ENCODE results near the gene INPP5D.
"Not testable (repeated sequence)": the region's sequence is repeated elsewhere in the genome, so short reads cannot be mapped to it uniquely, and the experiment has no call there.

INPP5D gene

GRCh38 chr2:233019610-233020009 lies 40.5 kb upstream of the INPP5D start:
- not testable (repeated sequence) for H3K9me3 ChIP-seq (ENCODE audit: control insufficient read depth, low read length); H3K4me1 ChIP-seq (ENCODE audit: control insufficient read depth, insufficient read depth, low read length); H3K27ac ChIP-seq (ENCODE audit: insufficient read depth, low read depth, low read length, poor library complexity, severe bottlenecking); H3K36me3 ChIP-seq (ENCODE audit: control insufficient read depth, insufficient read depth, low read length); H3K4me3 ChIP-seq (ENCODE audit: insufficient read depth, low read depth, low read length); H3K27me3 ChIP-seq (ENCODE audit: control insufficient read depth, insufficient read depth, low read length, poor library complexity, severe bottlenecking)
- WGBS, 2 experiments: 93 to 94% methylated on average over 3 to 4 of the region's 4 CpGs

GRCh38 chr2:233020454-233020853 lies 39.7 kb upstream of the INPP5D start:
- Histone ChIP-seq H3K27me3 (ENCODE audit: control insufficient read depth, insufficient read depth, low read length, poor library complexity, severe bottlenecking) (no peaks in the 10 kb centered on the region), H3K27ac (ENCODE audit: insufficient read depth, low read depth, low read length, poor library complexity, severe bottlenecking) (no peak overlapping the region), H3K9me3 (ENCODE audit: control insufficient read depth, low read length) (no peaks in the 10 kb centered on the region), H3K4me3 (ENCODE audit: insufficient read depth, low read depth, low read length) (no peak overlapping the region), H3K36me3 (ENCODE audit: control insufficient read depth, insufficient read depth, low read length) (no peaks in the 10 kb centered on the region), H3K4me1 (ENCODE audit: control insufficient read depth, insufficient read depth, low read length) (no peaks in the 10 kb centered on the region)
- WGBS, 2 experiments: 88 to 94% methylated on average over 2 of the region's 2 CpGs

GRCh38 chr2:233021771-233022170 lies 38.4 kb upstream of the INPP5D start:
- no peaks in the 10 kb centered on the region for H3K36me3 ChIP-seq (ENCODE audit: control insufficient read depth, insufficient read depth, low read length)
- H3K27ac ChIP-seq (ENCODE audit: insufficient read depth, low read depth, low read length, poor library complexity, severe bottlenecking): no peak overlapping the region
- no peaks in the 10 kb centered on the region for H3K27me3 ChIP-seq (ENCODE audit: control insufficient read depth, insufficient read depth, low read length, poor library complexity, severe bottlenecking)
- WGBS, 2 experiments: 83 to 88% methylated on average over 8 of the region's 8 CpGs
- no peak overlapping the region for H3K4me3 ChIP-seq (ENCODE audit: insufficient read depth, low read depth, low read length)
- no peaks in the 10 kb centered on the region for H3K4me1 ChIP-seq (ENCODE audit: control insufficient read depth, insufficient read depth, low read length)
- H3K9me3 ChIP-seq (ENCODE audit: control insufficient read depth, low read length): no peaks in the 10 kb centered on the region

GRCh38 chr2:233022561-233022960 lies 37.6 kb upstream of the INPP5D start:
- no peaks in the 10 kb centered on the region for H3K36me3 ChIP-seq (ENCODE audit: control insufficient read depth, insufficient read depth, low read length)
- no peaks in the 10 kb centered on the region for H3K4me1 ChIP-seq (ENCODE audit: control insufficient read depth, insufficient read depth, low read length)
- no peaks in the 10 kb centered on the region for H3K27me3 ChIP-seq (ENCODE audit: control insufficient read depth, insufficient read depth, low read length, poor library complexity, severe bottlenecking)
- no peak overlapping the region for H3K27ac ChIP-seq (ENCODE audit: insufficient read depth, low read depth, low read length, poor library complexity, severe bottlenecking)
- 95 to 97% methylated on average over 8 of the region's 8 CpGs for WGBS, 2 experiments
- no peaks in the 10 kb centered on the region for H3K9me3 ChIP-seq (ENCODE audit: control insufficient read depth, low read length)
- no peak overlapping the region for H3K4me3 ChIP-seq (ENCODE audit: insufficient read depth, low read depth, low read length)

DNA sequence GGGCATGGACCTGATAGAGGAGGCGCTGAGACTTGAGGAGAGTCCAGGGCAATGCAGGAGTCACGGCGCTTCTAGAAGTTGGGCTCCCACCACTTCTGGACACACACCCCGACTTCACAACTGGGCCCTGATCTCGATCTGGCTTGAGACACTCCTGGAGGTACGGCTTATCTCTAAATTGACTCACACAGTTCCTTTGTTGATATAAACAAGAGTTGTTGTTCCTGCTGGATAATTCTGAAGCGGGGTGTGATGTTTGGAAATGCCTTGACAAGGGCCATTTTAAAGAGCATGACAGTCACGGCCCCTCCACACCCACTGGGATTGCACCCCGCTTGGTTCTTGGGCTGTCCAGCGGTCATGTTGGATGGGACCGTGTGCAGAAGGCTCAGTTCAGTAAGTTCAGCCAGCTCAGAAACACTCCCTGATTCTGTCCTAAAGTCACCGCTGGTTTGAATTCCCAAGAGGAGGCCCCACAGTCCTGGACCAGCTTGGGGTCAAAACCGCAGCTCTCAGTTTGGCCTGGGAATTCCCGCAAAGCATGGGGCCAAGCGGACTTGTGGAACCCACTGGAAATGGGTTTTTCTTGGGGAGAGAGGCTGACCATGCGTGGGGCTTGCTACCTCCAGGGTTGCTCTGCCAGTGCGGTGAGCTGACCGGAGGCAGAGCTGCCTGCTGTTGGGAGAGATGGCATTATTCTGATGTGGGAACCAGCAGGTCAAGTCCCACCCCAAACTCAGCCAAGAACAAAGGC lies 37.0 kb upstream of the INPP5D start:
- Histone ChIP-seq H3K27ac (ENCODE audit: insufficient read depth, low read depth, low read length, poor library complexity, severe bottlenecking) (no peak overlapping the region), H3K4me3 (ENCODE audit: insufficient read depth, low read depth, low read length) (no peak overlapping the region), H3K9me3 (ENCODE audit: control insufficient read depth, low read length) (no peaks in the 10 kb centered on the region), H3K27me3 (ENCODE audit: control insufficient read depth, insufficient read depth, low read length, poor library complexity, severe bottlenecking) (no peaks in the 10 kb centered on the region), H3K4me1 (ENCODE audit: control insufficient read depth, insufficient read depth, low read length) (no peaks in the 10 kb centered on the region), H3K36me3 (ENCODE audit: control insufficient read depth, insufficient read depth, low read length) (no peaks in the 10 kb centered on the region)
- 93 to 95% methylated on average over 18 of the region's 18 CpGs for WGBS, 2 experiments

- Histone ChIP-seq H3K4me3 (ENCODE audit: insufficient read depth, low read depth, low read length) (no peak overlapping the region), H3K27ac (ENCODE audit: insufficient read depth, low read depth, low read length, poor library complexity, severe bottlenecking) (no peak overlapping the region), H3K27me3 (ENCODE audit: control insufficient read depth, insufficient read depth, low read length, poor library complexity, severe bottlenecking) (no peaks in the 10 kb centered on the region), H3K4me1 (ENCODE audit: control insufficient read depth, insufficient read depth, low read length) (no peaks in the 10 kb centered on the region), H3K36me3 (ENCODE audit: control insufficient read depth, insufficient read depth, low read length) (no peaks in the 10 kb centered on the region), H3K9me3 (ENCODE audit: control insufficient read depth, low read length) (no peaks in the 10 kb centered on the region)
- 93% methylated on average over 14 of the region's 14 CpGs for WGBS, 2 experiments
Measured at GRCh38 chr2:233023761-233024410, 36.3 kb upstream of the INPP5D start.

DNA sequence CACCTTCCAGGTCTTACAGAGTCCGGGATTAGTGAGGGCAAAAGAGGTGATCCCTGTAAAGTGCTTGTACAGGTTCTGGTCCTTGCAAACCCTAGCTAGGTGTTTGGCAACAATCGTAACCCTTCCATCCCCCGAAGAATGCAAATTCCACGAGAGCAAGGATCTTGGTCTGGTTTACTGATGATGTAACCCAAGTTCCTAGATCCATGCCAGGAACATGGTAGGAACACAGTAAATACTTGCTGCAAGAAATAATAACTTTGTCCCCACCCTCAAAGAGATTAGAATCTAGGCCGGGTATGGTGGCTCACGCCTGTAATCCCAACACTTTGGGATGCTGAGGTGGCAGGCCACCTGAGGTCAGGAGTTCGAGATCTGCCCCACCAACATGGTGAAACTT lies 34.4 kb upstream of the INPP5D start:
- Histone ChIP-seq H3K9me3 (ENCODE audit: control insufficient read depth, low read length) (no peaks in the 10 kb centered on the region), H3K27me3 (ENCODE audit: control insufficient read depth, insufficient read depth, low read length, poor library complexity, severe bottlenecking) (no peaks in the 10 kb centered on the region), H3K36me3 (ENCODE audit: control insufficient read depth, insufficient read depth, low read length) (no peaks in the 10 kb centered on the region), H3K4me1 (ENCODE audit: control insufficient read depth, insufficient read depth, low read length) (no peaks in the 10 kb centered on the region), H3K27ac (ENCODE audit: insufficient read depth, low read depth, low read length, poor library complexity, severe bottlenecking) (no peak overlapping the region), H3K4me3 (ENCODE audit: insufficient read depth, low read depth, low read length) (no peak overlapping the region)
- 85 to 88% methylated on average over 7 of the region's 7 CpGs for WGBS, 2 experiments

DNA sequence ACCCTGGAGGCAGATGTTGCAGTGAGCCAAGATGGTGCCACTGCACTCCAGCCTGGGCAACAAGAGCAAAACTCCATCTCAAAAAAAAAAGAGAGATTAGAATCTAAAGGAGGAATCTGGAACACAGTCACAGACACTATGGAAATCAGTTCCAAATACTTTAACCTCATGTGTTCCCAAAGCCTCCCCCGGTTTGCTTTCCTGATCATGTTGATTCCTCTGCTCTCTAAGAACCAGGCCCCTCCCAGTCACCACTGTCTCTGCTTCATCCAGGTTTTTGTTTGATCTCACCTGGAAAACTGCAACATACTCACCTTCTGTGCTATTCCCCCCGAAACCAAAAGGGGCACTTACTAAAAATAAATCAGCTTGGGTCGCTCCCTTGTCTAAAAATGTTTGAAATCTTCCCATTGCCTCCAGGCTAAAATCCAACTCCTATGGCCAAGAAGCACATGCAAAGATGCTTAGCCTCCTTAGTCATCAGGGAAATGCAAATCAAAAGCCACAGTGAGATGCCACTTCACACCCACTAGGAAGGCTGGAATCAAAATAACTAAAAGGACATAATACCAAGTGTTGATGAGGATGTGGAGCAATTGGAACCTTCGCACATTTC lies 33.8 kb upstream of the INPP5D start:
- Histone ChIP-seq H3K27me3 (ENCODE audit: control insufficient read depth, insufficient read depth, low read length, poor library complexity, severe bottlenecking) (no peaks in the 10 kb centered on the region), H3K27ac (ENCODE audit: insufficient read depth, low read depth, low read length, poor library complexity, severe bottlenecking) (no peak overlapping the region), H3K9me3 (ENCODE audit: control insufficient read depth, low read length) (no peaks in the 10 kb centered on the region), H3K4me1 (ENCODE audit: control insufficient read depth, insufficient read depth, low read length) (peaks cover under 1% of the 10 kb centered on the region), H3K4me3 (ENCODE audit: insufficient read depth, low read depth, low read length) (no peak overlapping the region), H3K36me3 (ENCODE audit: control insufficient read depth, insufficient read depth, low read length) (no peaks in the 10 kb centered on the region)
- 74 to 83% methylated on average over 4 of the region's 4 CpGs for WGBS, 2 experiments

DNA sequence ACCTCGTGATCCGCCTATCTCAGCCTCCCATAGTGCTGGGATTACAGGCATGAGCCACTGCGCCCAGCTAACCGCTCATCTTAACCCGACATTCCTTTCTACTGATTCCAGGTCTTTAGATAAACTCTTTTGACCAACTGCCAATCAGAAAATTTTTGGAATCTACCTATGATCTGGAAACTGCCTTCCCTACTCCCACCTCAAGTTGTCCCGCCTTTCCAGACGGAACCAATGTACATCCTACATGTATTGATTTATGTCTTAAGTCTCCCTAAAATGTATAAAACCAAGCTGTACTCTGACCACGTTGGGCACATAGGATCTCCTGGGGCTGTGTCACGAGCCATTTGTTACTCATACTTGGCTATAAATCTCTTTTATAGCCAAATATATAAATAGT lies 30.8 kb upstream of the INPP5D start:
- 93 to 95% methylated on average over 8 of the region's 9 CpGs for WGBS, 2 experiments
- no peaks in the 10 kb centered on the region for H3K36me3 ChIP-seq (ENCODE audit: control insufficient read depth, insufficient read depth, low read length)

More for the DNA sequence above, 30.8 kb upstream of the INPP5D start:
- no peaks in the 10 kb centered on the region for H3K27me3 ChIP-seq (ENCODE audit: control insufficient read depth, insufficient read depth, low read length, poor library complexity, severe bottlenecking)
- no peak overlapping the region for H3K27ac ChIP-seq (ENCODE audit: insufficient read depth, low read depth, low read length, poor library complexity, severe bottlenecking)
- peaks cover 9% of the 10 kb centered on the region for H3K4me1 ChIP-seq (ENCODE audit: control insufficient read depth, insufficient read depth, low read length)
- H3K4me3 ChIP-seq (ENCODE audit: insufficient read depth, low read depth, low read length): no peak overlapping the region
- H3K9me3 ChIP-seq (ENCODE audit: control insufficient read depth, low read length): no peaks in the 10 kb centered on the region

Data from ectodermal cell (in vitro differentiated cells).